HG03159 (cell line): ENCODE results near the gene HOXD12.

ENCODE experiments used
- ATAC-seq: cut with Tn5 transposase; IDR thresholded peaks from one replicate; pipeline ENCODE4 v1.9.1; 2021; ENCODE audit warnings: mild to moderate bottlenecking, moderate library complexity; ENCODE audit not compliant: unreplicated experiment

The HOXD12 gene

GRCh38 chr2:176092270-176093144 is 7.1 kb upstream of the HOXD12 start, which contains the start of gene HOXD13:
Gene HOXD13, plus strand, starts transcription at chr2:176092721. Its CDS starts 170 bp downstream, at chr2:176092891.
- ATAC-seq: no peak

- no peak for ATAC-seq
Measured at GRCh38 chr2:176093145-176093897, 6.3 kb upstream of the HOXD12 start.

- ATAC-seq: no peak
Measured at GRCh38 chr2:176093898-176094249, 5.7 kb upstream of the HOXD12 start.

- ATAC-seq: no peak
Measured at GRCh38 chr2:176094349-176094748, 5.2 kb upstream of the HOXD12 start.

- no peak for ATAC-seq
Measured at GRCh38 chr2:176095421-176095820, 4.2 kb upstream of the HOXD12 start.

GRCh38 chr2:176096243-176096985 is 3.2 kb upstream of the HOXD12 start:
- ATAC-seq: no peak

GRCh38 chr2:176096986-176097819 is 2.4 kb upstream of the HOXD12 start:
- peak; percentile 82 for ATAC-seq

GRCh38 chr2:176097820-176098365 is 1.7 kb upstream of the HOXD12 start:
- ATAC-seq: no peak

- ATAC-seq: no peak
Measured at GRCh38 chr2:176098366-176099158, 1.0 kb upstream of the HOXD12 start.

GRCh38 chr2:176099159-176099727 is 352 bp upstream of the HOXD12 start:
- ATAC-seq: no peak

GRCh38 chr2:176100547-176101140 is 1.0 kb downstream of the HOXD12 start:
- no peak for ATAC-seq

GRCh38 chr2:176101216-176101830 is 1.7 kb downstream of the HOXD12 start:
- no peak for ATAC-seq

GRCh38 chr2:176101842-176102241 is 2.2 kb downstream of the HOXD12 start:
- no peak for ATAC-seq

- ATAC-seq: no peak
Measured at GRCh38 chr2:176102309-176102866, 2.8 kb downstream of the HOXD12 start.

- ATAC-seq: no peak
Measured at GRCh38 chr2:176103194-176103593, 3.6 kb downstream of the HOXD12 start.

GRCh38 chr2:176103742-176104315 is 4.2 kb downstream of the HOXD12 start:
- ATAC-seq: no peak

GRCh38 chr2:176104316-176105077 is 4.9 kb downstream of the HOXD12 start:
- no peak for ATAC-seq
